K562 (cell line): ENCODE data around the gene DCLK1. TPM values are rescaled to one million over a fixed set of nuclear protein-coding genes. Genes with fewer than 3 reads are reported as not detected.

Experiments used
- ATAC-seq: fragments of 200-7000 bp; cut with Tn5 transposase; 3 replicates; pipeline ENCODE4 v1.9.1; 2020; ENCODE audit warnings: moderate library complexity
- BruUV-seq: library from RNA; stranded (reverse); fragments of 400-500 nt; replicated peaks from 2 replicates; lab custom pipeline; 2021; lab: Mats Ljungman, UMichigan
- CTCF ChIA-PET: fragments of 300-600 bp; formaldehyde crosslinking; extraction: SDS; loops from one replicate; lab custom pipeline; 2021; ENCODE audit warnings: low intra/inter-chr PET ratio; lab: Yijun Ruan, JAX
- POLR2A ChIA-PET: fragments of 300-600, 350-650 bp; sonication (Branson Sonifier 250); formaldehyde crosslinking; extraction: SDS; loops from one replicate; lab custom pipeline; 2021; ENCODE audit warnings: antibody characterized with exemption, inconsistent platforms; lab: Yijun Ruan, JAX
- DNase-seq, 4 experiments: peaks; one replicate each; pipeline versions ENCODE4 v3.0.0 to v3.0.0-alpha.2; 2011 to 2018; ENCODE audit warnings: low spot score in 3 of 4, mixed read lengths in 3 of 4; ENCODE audit errors: extremely low read depth in 1 of 4
- FAIRE-seq: peaks from 2 replicates; lab custom pipeline; 2011; peaks lifted over from hg19 to GRCh38; lab: Jason Lieb, UNC
- H2AFZ ChIP-seq: 2 replicates; pipeline ENCODE4 v1.6.0; 2011; ENCODE audit warnings: low read depth, low read length, control low read depth, inconsistent platforms
- H3K27ac ChIP-seq: fragments of 200-600 bp; 3 replicates; pipeline ENCODE4 v1.8.0; 2011; ENCODE audit warnings: low read depth, mild to moderate bottlenecking, control low read depth, inconsistent platforms, low read length, moderate library complexity, mixed read lengths; ENCODE audit errors: extremely low read depth
- H3K27me3 ChIP-seq, 2 experiments: fragments of 300-600 bp in 1 of 2; 2 replicates in 1 of 2; 3 replicates in 1 of 2; pipeline versions ENCODE4 v1.6.0 to v1.8.0; 2011; ENCODE audit warnings: inconsistent platforms in 2 of 2, low read length in 2 of 2, mild to moderate bottlenecking in 1 of 2, mixed read lengths in 1 of 2, moderate library complexity in 1 of 2; ENCODE audit not compliant: control insufficient read depth in 2 of 2, insufficient read depth in 2 of 2
- H3K36me3 ChIP-seq: fragments of 300-600 bp; 3 replicates; pipeline ENCODE4 v1.8.0; 2011; ENCODE audit warnings: mild to moderate bottlenecking, low read length, inconsistent platforms; ENCODE audit not compliant: control insufficient read depth, insufficient read depth
- H3K4me1 ChIP-seq, 2 experiments: fragments of 200-600 bp in 1 of 2; replicated peaks in 1 of 2; 2 replicates in 1 of 2; 3 replicates in 1 of 2; pipeline versions ENCODE4 v1.5.1 to v1.8.0; 2011; ENCODE audit warnings: inconsistent platforms in 2 of 2, low read length in 2 of 2, mild to moderate bottlenecking in 1 of 2, mixed read lengths in 1 of 2, moderate library complexity in 1 of 2; ENCODE audit not compliant: control insufficient read depth in 2 of 2, insufficient read depth in 2 of 2
- H3K4me2 ChIP-seq: 2 replicates; pipeline ENCODE4 v1.6.1; 2011; ENCODE audit warnings: low read length, control low read depth, inconsistent platforms, mixed read lengths; ENCODE audit not compliant: insufficient read depth
- H3K4me3 ChIP-seq: fragments of 200-600 bp; sonication (generic), shearing (Covaris generic); 2 replicates; pipeline ENCODE4 v1.5.1; 2016; ENCODE audit warnings: control low read depth, inconsistent platforms
- H3K79me2 ChIP-seq: fragments of 200-600 bp; 3 replicates; pipeline ENCODE4 v1.8.0; 2011; ENCODE audit warnings: low read length, inconsistent platforms; ENCODE audit not compliant: control insufficient read depth, insufficient read depth
- H3K9ac ChIP-seq, 2 experiments: 2 replicates each; pipeline versions ENCODE4 v1.6.0 to v1.6.1; 2011; ENCODE audit warnings: low read depth in 2 of 2, low read length in 2 of 2, control low read depth in 1 of 2, inconsistent platforms in 1 of 2, mild to moderate bottlenecking in 1 of 2, mixed read lengths in 1 of 2; ENCODE audit not compliant: insufficient read depth in 1 of 2
- H3K9me1 ChIP-seq: one replicate; pipeline ENCODE4 v1.6.0; 2011; ENCODE audit warnings: inconsistent platforms, mild to moderate bottlenecking, low read length, moderate library complexity; ENCODE audit not compliant: control insufficient read depth, insufficient read depth
- H3K9me3 ChIP-seq: replicated peaks from 2 replicates; pipeline ENCODE4 v1.5.1; 2011; ENCODE audit warnings: low read depth, low read length, inconsistent platforms; ENCODE audit not compliant: control insufficient read depth, insufficient read depth
- H4K20me1 ChIP-seq: replicated peaks from 2 replicates; pipeline ENCODE4 v1.6.1; 2011; ENCODE audit warnings: low read length, inconsistent platforms, mixed read lengths; ENCODE audit not compliant: control insufficient read depth, insufficient read depth
- CXXC5 ChIP-seq: fragments of 250-450 bp; sonication (Bioruptor Pico); IDR thresholded peaks from 2 replicates; pipeline ENCODE4 v1.8.0; 2022; ENCODE audit warnings: inconsistent platforms, mild to moderate bottlenecking, moderate library complexity
- GABPA ChIP-seq: fragments of 200-800 bp; sonication (Bioruptor generic); conservative IDR thresholded peaks from 2 replicates; pipeline ENCODE4 v1.6.1; 2016; ENCODE audit warnings: low read depth, missing genetic modification characterization, missing compliant biosample characterization
- KDM2B ChIP-seq: fragments of 250-450 bp; sonication (Bioruptor Pico); IDR thresholded peaks from 2 replicates; pipeline ENCODE4 v1.8.0; 2021; ENCODE audit warnings: mild to moderate bottlenecking, moderate library complexity
- MCM5 ChIP-seq: fragments of 450-650 bp; IDR thresholded peaks from 2 replicates; pipeline ENCODE4 v1.6.1; 2016; ENCODE audit warnings: low read depth
- MYNN ChIP-seq, 2 experiments: sonication (generic); formaldehyde crosslinking in 1 of 2; IDR thresholded peaks; 2 replicates each; pipeline versions ENCODE4 v1.5.0 to v1.6.1; 2016 to 2020; ENCODE audit warnings: antibody characterized with exemption in 1 of 2, missing genetic modification reagents in 1 of 2
- POLR2AphosphoS2 ChIP-seq: IDR thresholded peaks from 2 replicates; pipeline ENCODE4 v1.6.1; 2012; ENCODE audit warnings: low read length, improper control_type of control experiment
- TCF7L2 ChIP-seq: fragments of 150-350 bp; IDR thresholded peaks from 2 replicates; pipeline ENCODE4 v1.6.1; 2016; ENCODE audit warnings: low read depth, mild to moderate bottlenecking, low read length, moderate library complexity
- TEAD4 ChIP-seq, 2 experiments: sonication (generic) in 1 of 2; formaldehyde crosslinking in 1 of 2; IDR thresholded peaks; 2 replicates each; pipeline versions ENCODE4 v1.6.1 to v1.8.0; 2012 to 2022; ENCODE audit warnings: borderline replicate concordance in 1 of 2, inconsistent platforms in 1 of 2, low read length in 1 of 2, mild to moderate bottlenecking in 1 of 2, missing genetic modification reagents in 1 of 2
- ZNF124 ChIP-seq: sonication (generic); formaldehyde crosslinking; IDR thresholded peaks from 2 replicates; pipeline ENCODE4 v1.8.1; 2022; ENCODE audit warnings: missing genetic modification reagents
- ZNF764 ChIP-seq: fragments of 250-450 bp; sonication (Bioruptor Pico); IDR thresholded peaks from 2 replicates; pipeline ENCODE4 v1.4.0; 2020; ENCODE audit warnings: low read depth, mild to moderate bottlenecking, moderate library complexity
- WGBS: fragments of 100-300 bp; shearing (Covaris generic); methylation state at CpG from one replicate; pipeline ENCODE4 v1.1.6; 2016; ENCODE audit warnings: low coverage, mixed read lengths; ENCODE audit not compliant: insufficient coverage; ENCODE audit errors: missing lambda C conversion rate; 5-methylcytosine and 5-hydroxymethylcytosine counted together
- in situ Hi-C: fragments of 300-500 bp; cut with MboI; formaldehyde crosslinking; loops from 4 replicates; pipeline ENCODE4 v1.15.0; 2018; ENCODE audit warnings: inconsistent platforms, mixed read lengths
- intact Hi-C: fragments of 100-400 bp; cut with micrococcal nuclease; formaldehyde crosslinking; loops from 2 replicates; pipeline ENCODE4 v1.14.2; 2022
- polyA plus RNA-seq, 8 experiments: library from polyadenylated mRNA; depleted of rRNA in 4 of 8; stranded (reverse) in 5 of 8; unstranded in 3 of 8; fragments of >200 nt; fragmentation: Nextera tagmentation in 2 of 8; fragmentation: Illumina TruSeq in 1 of 8; extraction: Ambion mirVana in 2 of 8; extraction: Trizol in 1 of 8; gene quantifications; 2 replicates each; pipeline versions ENCODE4 v1.2.1 to v1.2.3, GENCODE V29; 2011 to 2014; ENCODE audit warnings: inconsistent platforms in 1 of 8, missing spikeins in 1 of 8
- total RNA-seq, 7 experiments: library from RNA; depleted of rRNA in 6 of 7; stranded (reverse); fragments of >200 nt in 6 of 7; fragmentation: Illumina TruSeq in 2 of 7; extraction: Trizol in 2 of 7; gene quantifications; 2 replicates each; pipeline versions ENCODE4 v1.2.1 to v1.2.3, GENCODE V29; 2011 to 2021; ENCODE audit warnings: low replicate concordance in 1 of 7

The DCLK1 gene
- total and polyA plus RNA-seq, 9 of the 15 experiments (the other 6 are each of a cell fraction or from before 2014, with no cell fraction given) = 0.07 TPM; not detected in 8

DNA sequence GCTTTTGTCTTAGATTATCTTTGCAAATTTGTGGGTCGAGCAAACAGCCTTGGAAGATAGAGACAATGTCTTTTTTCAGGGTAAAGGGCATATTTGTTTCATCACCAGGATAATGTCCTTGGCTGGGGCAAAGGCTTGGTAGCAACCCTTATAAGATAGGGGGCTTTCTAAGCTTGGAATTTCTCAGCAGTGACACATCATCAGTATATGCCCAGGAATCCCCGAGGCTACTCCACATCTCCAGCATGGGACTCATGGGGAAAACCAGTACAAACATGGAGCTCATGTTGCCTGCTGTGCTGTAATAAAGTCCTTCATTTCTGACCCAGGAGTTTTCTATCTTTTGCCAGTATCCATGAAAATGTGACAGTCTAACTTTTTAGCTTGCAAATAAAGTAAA lies 77.1 kb downstream of the DCLK1 start:
- in situ Hi-C loops = no loop called here
- Histone ChIP-seq H3K4me3 (no peak overlapping the region), H3K27me3 (no peaks in the 10 kb centered on the region), H2AFZ (no peak overlapping the region), H3K27ac (no peak overlapping the region), H3K36me3 (no peaks in the 10 kb centered on the region), H4K20me1 (no peaks in the 10 kb centered on the region), H3K4me2 (no peak overlapping the region), H3K4me1 (no peaks in the 10 kb centered on the region), H3K9me3 (no peaks in the 10 kb centered on the region), H3K79me2 (no peaks in the 10 kb centered on the region), H3K9me1 (no peaks in the 10 kb centered on the region), H3K9ac (no peak overlapping the region)
- no peak for DNase-seq
- no peak for FAIRE-seq
- intact Hi-C loops = no loop called here
- WGBS = 0% methylated on average over 2 of the region's 2 CpGs
- ChIA-PET POLR2A (no interaction called here), CTCF (no interaction called here)
- no TSS peak for BruUV-seq
- no peak for ATAC-seq
- TF ChIP-seq POLR2AphosphoS2 (no peak), GABPA (tag) (no peak), CXXC5 (no peak), MYNN (IDR thresholded peaks at IDR 0.05) (no peak), MYNN (CRISPR knock-in tag; IDR thresholded peaks at IDR 0.05) (no peak), KDM2B (no peak), ZNF764 (CRISPR knock-in tag) (no peak), ZNF124 (CRISPR knock-in tag) (no peak), MCM5 (no peak), TEAD4 (IDR thresholded peaks at IDR 0.05; ENCODE audit: low read length) (no peak), TEAD4 (CRISPR knock-in tag; IDR thresholded peaks at IDR 0.05; ENCODE audit: borderline replicate concordance) (no peak), TCF7L2 (no peak)
